Measurements from ENCODE around the gene GIPC2. TPM values are rescaled to one million over a fixed set of nuclear protein-coding genes. Genes with fewer than 3 reads are reported as not detected.

GIPC2 gene
- total RNA-seq, 1 donor from 2014 or later: 2.9 TPM

- intact Hi-C loops (cut with DNase I): no loop called here
- Histone ChIP-seq H3K27ac (no peak overlapping the region), H3K27me3 (ENCODE audit: low read depth) (no peaks in the 10 kb centered on the region), H3K9me3 (no peaks in the 10 kb centered on the region), H3K4me1 (no peaks in the 10 kb centered on the region), H3K36me3 (no peaks in the 10 kb centered on the region), H3K4me3 (no peak overlapping the region)
- TF ChIP-seq, protein P1, sequence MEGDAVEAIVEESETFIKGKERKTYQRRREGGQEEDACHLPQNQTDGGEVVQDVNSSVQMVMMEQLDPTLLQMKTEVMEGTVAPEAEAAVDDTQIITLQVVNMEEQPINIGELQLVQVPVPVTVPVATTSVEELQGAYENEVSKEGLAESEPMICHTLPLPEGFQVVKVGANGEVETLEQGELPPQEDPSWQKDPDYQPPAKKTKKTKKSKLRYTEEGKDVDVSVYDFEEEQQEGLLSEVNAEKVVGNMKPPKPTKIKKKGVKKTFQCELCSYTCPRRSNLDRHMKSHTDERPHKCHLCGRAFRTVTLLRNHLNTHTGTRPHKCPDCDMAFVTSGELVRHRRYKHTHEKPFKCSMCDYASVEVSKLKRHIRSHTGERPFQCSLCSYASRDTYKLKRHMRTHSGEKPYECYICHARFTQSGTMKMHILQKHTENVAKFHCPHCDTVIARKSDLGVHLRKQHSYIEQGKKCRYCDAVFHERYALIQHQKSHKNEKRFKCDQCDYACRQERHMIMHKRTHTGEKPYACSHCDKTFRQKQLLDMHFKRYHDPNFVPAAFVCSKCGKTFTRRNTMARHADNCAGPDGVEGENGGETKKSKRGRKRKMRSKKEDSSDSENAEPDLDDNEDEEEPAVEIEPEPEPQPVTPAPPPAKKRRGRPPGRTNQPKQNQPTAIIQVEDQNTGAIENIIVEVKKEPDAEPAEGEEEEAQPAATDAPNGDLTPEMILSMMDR (IDR thresholded peaks at IDR 0.05): no peak
- DNase-seq (no peak), ATAC-seq (no peak)
Measured at GRCh38 chr1:78136680-78137079, 90.9 kb downstream of the GIPC2 start.

GRCh38 chr1:78141531-78142231 lies 95.9 kb downstream of the GIPC2 start:
- Histone ChIP-seq H3K36me3 (no peaks in the 10 kb centered on the region), H3K4me3 (no peak overlapping the region), H3K27ac (no peak overlapping the region), H3K27me3 (ENCODE audit: low read depth) (no peaks in the 10 kb centered on the region), H3K9me3 (no peaks in the 10 kb centered on the region), H3K4me1 (peaks cover 3% of the 10 kb centered on the region)
- TF ChIP-seq, protein P1 (IDR thresholded peaks at IDR 0.05): no peak
- intact Hi-C loops (cut with DNase I): no loop called here
- DNase-seq (no peak), ATAC-seq (no peak)

DNA sequence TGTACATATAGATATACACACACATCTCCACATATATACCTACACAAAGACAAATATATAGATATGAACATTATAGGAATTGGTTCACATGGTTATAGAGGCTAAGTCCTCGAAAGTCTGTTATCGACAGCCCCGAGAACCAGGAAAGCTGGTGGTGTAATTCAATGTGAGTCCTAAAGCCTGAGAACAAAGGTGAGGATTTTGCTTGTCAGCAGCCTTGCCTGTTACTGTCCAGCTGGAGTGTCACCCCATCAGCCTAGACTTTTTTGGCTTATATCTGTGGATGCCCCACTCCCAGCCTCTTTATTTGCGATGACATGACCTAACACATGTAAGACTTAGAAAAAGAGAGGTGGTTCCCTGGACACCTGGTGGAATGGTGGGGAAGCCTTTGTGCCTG lies 97.0 kb downstream of the GIPC2 start:
- intact Hi-C loops (cut with DNase I): no loop called here
- no peaks in the 10 kb centered on the region for H3K27me3 ChIP-seq (ENCODE audit: low read depth)
- TF ChIP-seq, protein P1 (IDR thresholded peaks at IDR 0.05): no peak
- ATAC-seq (no peak), DNase-seq (no peak)
- H3K27ac ChIP-seq: no peak overlapping the region
- H3K9me3 ChIP-seq: no peaks in the 10 kb centered on the region
- H3K4me1 ChIP-seq: peaks cover 3% of the 10 kb centered on the region
- H3K4me3 ChIP-seq: peak overlapping the region; percentile 42
- no peaks in the 10 kb centered on the region for H3K36me3 ChIP-seq

DNA sequence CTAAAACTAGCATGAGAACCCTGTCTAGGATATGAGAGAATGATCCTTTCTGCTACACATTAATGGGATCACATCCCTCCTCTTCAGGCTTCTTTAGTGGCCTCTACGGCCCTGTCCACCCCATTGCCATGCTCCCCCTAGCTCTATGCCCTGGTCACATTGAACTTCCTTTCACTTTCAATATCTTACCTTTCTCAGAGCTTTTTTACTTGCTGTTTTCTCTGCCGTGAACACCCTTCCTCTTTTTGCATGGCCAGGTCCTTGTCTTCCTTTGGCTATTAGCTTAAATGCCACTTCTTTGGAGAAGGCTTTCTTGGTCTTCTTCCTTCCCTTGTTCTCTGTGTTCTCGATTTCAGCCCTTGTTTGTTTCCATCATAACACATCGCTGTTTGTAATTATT lies 97.4 kb downstream of the GIPC2 start:
- ATAC-seq (peak; percentile 70 to 71), DNase-seq (no peak)
- H3K4me1 ChIP-seq: peaks cover 3% of the 10 kb centered on the region
- peak overlapping the region; percentile 42 for H3K4me3 ChIP-seq
- H3K27me3 ChIP-seq (ENCODE audit: low read depth): no peaks in the 10 kb centered on the region
- peak overlapping the region; percentile 67 for H3K27ac ChIP-seq
- no peaks in the 10 kb centered on the region for H3K9me3 ChIP-seq
- intact Hi-C loops (cut with DNase I): no loop called here
- TF ChIP-seq, protein P1 (IDR thresholded peaks at IDR 0.05): no peak
- H3K36me3 ChIP-seq: no peaks in the 10 kb centered on the region

GRCh38 chr1:78143673-78144072 lies 97.9 kb downstream of the GIPC2 start:
- H3K4me1 ChIP-seq: peaks cover 3% of the 10 kb centered on the region
- TF ChIP-seq, protein P1 (IDR thresholded peaks at IDR 0.05): no peak
- H3K27me3 ChIP-seq (ENCODE audit: low read depth): no peaks in the 10 kb centered on the region
- peak; percentile 76 to 83 for ATAC-seq
- H3K4me3 ChIP-seq: peak overlapping the region; percentile 42
- intact Hi-C loops (cut with DNase I): no loop called here
- H3K36me3 ChIP-seq: no peaks in the 10 kb centered on the region
- H3K27ac ChIP-seq: peak overlapping the region; percentile 67
- DNase-seq: no peak
- H3K9me3 ChIP-seq: no peaks in the 10 kb centered on the region

Data from lower lobe of right lung (tissue), 2 donors.